ENCODE measurements around the gene CA9. TPM values are rescaled to one million over a fixed set of nuclear protein-coding genes. Genes with fewer than 3 reads are reported as not detected.

Gene CA9
- total RNA-seq, 1 donor from 2014 or later, result 0.96 TPM

- ATAC-seq, result no peak
- no peak for DNase-seq (ENCODE audit: low spot score)
These were observed 1.5 kb downstream of the CA9 start for GRCh38 chr9:35675204-35675603.

- ATAC-seq (peak; percentile 61), DNase-seq (ENCODE audit: low spot score) (no peak)
These were observed 2.1 kb downstream of the CA9 start for GRCh38 chr9:35675732-35676392.

GRCh38 chr9:35679091-35679490, 5.4 kb downstream of the CA9 start:
- ATAC-seq (no peak), DNase-seq (ENCODE audit: low spot score) (no peak)

- no peak for ATAC-seq
These were observed 6.1 kb downstream of the CA9 start for GRCh38 chr9:35679766-35680330.

GRCh38 chr9:35680331-35681105, 6.8 kb downstream of the CA9 start:
- DNase-seq (ENCODE audit: low spot score) (no peak), ATAC-seq (no peak)

More at GRCh38 chr9:35679766-35680330, 6.1 kb downstream of the CA9 start:
- DNase-seq (ENCODE audit: low spot score), result no peak

GRCh38 chr9:35681341-35682002, 7.7 kb downstream of the CA9 start:
- ATAC-seq (no peak), DNase-seq (ENCODE audit: low spot score) (no peak)

- ATAC-seq (no peak), DNase-seq (ENCODE audit: low spot score) (no peak)
These were observed 8.3 kb downstream of the CA9 start for GRCh38 chr9:35682051-35682450.

GRCh38 chr9:35682520-35683315, 9.0 kb downstream of the CA9 start:
- ATAC-seq, result no peak
- DNase-seq (ENCODE audit: low spot score), result no peak

GRCh38 chr9:35683323-35683722, 9.6 kb downstream of the CA9 start:
- ATAC-seq (no peak), DNase-seq (ENCODE audit: low spot score) (no peak)

GRCh38 chr9:35684921-35685320, 11.2 kb downstream of the CA9 start:
- DNase-seq (ENCODE audit: low spot score), result no peak
- ATAC-seq, result no peak

- ATAC-seq, result peak; percentile 41
- no peak for DNase-seq (ENCODE audit: low spot score)
These were observed 11.8 kb downstream of the CA9 start for GRCh38 chr9:35685506-35685905.

- ATAC-seq (no peak), DNase-seq (ENCODE audit: low spot score) (no peak)
These were observed 12.8 kb downstream of the CA9 start for GRCh38 chr9:35686222-35687203.

- DNase-seq (ENCODE audit: low spot score), result no peak
- no peak for ATAC-seq
These were observed 13.6 kb downstream of the CA9 start for GRCh38 chr9:35687306-35687705.

GRCh38 chr9:35687972-35688557, 14.3 kb downstream of the CA9 start:
- DNase-seq (ENCODE audit: low spot score), result no peak
- ATAC-seq, result no peak

GRCh38 chr9:35688558-35689541, 15.1 kb downstream of the CA9 start:
- no peak for DNase-seq (ENCODE audit: low spot score)
- ATAC-seq, result no peak

GRCh38 chr9:35689542-35690293, 16.0 kb downstream of the CA9 start, which contains the start of gene TPM2:
Gene TPM2 (minus strand): TSS chr9:35689925. CDS start chr9:35689817, 108 bp downstream.
- peak; percentile 14 for ATAC-seq
- no peak for DNase-seq (ENCODE audit: low spot score)

GRCh38 chr9:35690294-35690613, 16.5 kb downstream of the CA9 start:
- no peak for DNase-seq (ENCODE audit: low spot score)
- ATAC-seq, result no peak

Data from left lobe of liver (tissue), 2 donors.